HG02642 (cell line): ENCODE data around the gene YY1.
A peak's percentile ranks its signal among the peaks of the same experiment; 100 is the strongest.

Source experiments
- ATAC-seq: cut with Tn5 transposase; IDR thresholded peaks from one replicate; pipeline ENCODE4 v1.9.1; 2021; ENCODE audit warnings: mild to moderate bottlenecking; ENCODE audit not compliant: unreplicated experiment, poor library complexity

YY1 gene

DNA sequence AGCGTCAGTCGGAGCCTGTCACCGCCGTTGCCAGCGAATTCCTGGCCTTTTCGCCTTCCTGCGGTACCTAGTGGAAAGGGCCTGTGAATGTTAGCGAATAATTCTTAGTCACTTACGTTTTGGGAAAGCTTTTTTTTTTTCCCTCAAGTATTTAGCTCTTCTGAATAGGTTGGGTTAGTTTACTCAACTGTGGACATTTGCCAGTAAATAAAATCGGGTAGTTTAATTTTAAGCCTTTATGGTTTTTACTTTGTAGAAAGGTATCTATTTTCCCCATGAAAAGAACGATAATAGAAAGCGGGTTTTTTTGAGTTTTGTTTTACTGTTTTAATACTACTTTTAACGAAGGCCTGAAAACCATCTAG lies 1.7 kb downstream of the YY1 start:
- ATAC-seq: no peak

DNA sequence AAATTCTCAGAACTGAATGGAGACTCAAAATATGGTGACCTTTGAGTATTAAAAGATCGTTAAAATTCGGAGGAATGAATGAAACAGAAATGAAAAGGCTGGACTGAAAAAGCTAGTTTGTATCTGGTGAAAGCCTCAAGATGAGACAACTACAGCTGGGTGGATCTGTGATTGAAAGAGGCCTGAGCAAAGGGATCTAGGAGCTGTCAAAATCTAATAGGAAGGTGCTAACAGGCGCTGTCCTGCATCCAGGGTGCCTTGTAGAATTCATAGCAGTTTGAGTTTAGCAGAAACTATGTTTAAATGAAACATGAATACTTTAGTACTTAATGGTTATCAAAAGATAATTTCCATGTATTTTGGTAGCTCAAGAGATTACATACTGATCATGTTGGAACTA lies 2.3 kb downstream of the YY1 start:
- no peak for ATAC-seq

DNA sequence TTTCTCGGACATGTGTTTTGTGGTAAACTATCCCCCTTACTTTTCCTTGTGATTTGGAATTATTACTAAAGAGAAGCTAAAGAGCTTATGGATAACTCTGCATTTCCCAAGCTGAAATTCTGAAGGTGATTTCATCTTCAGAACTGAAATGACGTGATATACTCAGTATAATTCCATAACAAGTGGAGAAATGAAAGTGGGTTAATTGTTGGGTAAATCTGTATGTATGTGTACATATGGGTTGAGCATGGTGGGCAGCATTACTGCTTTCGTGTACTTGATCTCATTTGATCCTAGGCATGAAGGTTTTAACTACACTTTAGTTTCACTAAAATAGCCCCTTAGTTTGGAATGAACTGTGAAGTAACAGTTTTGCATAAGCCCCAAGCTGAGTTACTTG lies 4.1 kb downstream of the YY1 start:
- ATAC-seq: no peak

DNA sequence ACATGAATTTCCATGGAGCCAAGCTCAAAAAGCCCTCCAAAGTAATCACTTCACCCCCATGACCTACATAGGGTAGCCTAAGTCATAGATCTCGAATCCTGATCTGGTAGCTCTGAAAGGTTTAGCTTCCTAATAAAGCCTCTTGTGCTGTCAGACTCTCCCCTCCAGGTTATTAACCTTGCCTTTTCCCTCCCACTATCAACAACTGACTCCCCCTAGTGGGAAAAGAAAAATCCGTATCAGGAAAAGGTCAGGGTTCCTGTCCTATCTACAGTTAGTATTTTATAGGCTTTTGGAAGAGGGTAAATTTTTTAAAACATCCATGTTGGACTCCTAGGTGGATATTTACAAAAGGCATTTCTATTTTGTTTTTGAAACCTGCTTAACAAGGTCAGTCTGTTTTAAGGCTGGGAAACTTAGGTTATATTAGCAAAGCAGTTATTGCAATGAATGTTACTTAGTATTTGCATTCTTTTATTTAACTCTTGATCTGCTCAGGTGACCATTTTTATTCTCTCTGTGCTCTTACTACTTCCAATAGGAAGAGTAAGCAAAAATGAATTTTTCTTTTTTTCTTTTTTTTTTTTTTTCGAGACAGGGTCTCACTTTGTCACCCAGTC lies 8.0 kb downstream of the YY1 start:
- ATAC-seq: no peak

DNA sequence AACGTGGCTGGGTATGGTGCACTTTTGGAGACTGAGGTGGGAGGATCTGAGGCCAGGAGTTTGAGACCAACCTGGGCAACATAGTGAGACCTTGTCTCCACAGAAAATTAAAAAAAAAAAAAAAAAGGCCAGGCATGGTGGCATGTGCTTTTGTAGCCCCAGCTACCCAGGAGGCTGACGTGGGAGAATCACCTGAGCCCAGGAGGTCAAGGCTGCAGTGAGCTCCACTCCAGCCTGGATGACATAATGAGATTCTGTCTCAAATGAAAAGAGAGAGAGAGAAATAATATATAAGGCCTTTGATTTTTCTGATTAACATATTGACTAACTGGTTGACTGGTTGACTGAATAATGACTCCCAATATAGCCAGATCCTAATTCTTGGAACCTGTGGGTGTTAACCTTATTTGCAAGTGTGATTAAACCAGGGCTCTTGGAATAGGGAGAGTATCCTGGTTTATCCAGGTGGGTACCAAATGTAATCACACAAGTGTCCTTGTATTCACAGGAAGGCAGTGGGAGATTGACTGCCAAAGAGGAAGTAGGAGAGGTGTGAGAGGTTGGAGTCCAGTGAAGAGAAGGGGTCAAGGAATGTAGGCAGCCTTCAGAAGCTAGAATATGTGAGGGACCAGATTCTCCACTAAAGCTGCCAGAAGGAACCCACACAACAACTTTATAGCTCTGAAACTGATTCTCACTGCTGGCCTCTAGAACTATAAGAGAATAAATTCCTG lies 12.0 kb downstream of the YY1 start:
- ATAC-seq: no peak

DNA sequence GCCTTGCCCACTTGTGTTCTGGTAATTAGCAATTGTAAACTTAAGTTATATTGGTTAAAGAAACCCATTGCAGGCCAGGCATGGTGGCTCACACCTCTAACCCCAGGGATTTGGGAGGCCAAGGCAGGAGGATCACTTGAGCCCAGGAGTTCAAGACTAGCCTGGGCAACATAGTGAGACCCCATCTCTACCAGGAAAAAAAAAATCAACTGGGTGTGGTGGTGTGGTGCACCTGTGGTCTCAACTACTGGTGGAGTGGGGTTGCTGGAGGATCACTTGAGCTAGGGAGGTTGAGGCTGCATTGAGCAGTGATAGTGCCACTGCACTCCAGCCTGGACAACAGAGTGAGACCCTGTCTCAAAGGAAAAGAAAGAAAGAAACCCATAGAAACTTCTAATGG lies 13.7 kb downstream of the YY1 start:
- no peak for ATAC-seq

DNA sequence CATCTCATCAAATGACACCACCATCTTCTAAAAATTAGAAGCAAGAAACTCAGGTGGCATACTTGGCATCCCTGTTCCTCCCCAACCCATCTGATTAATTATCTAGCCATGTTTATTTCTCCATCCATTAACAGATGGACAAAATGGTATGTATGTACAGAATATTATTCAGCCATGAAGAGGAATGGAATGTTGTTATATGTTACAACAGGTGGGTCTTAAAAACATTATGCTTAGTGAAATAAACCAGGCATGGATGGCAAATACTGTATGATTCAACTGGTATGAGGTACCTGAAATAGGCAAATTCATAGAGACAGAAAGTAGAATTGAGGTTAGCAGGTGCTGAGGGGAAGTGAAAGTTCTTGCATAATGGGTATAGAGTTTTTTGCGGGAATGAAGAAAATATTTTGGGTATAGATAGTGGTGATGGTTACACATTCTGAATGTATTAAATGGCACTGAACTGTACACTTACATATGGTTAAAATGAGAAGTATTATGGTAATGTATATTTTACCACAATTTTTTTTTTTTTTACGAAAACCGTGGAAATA lies 17.5 kb downstream of the YY1 start:
- peak; percentile 62 for ATAC-seq

DNA sequence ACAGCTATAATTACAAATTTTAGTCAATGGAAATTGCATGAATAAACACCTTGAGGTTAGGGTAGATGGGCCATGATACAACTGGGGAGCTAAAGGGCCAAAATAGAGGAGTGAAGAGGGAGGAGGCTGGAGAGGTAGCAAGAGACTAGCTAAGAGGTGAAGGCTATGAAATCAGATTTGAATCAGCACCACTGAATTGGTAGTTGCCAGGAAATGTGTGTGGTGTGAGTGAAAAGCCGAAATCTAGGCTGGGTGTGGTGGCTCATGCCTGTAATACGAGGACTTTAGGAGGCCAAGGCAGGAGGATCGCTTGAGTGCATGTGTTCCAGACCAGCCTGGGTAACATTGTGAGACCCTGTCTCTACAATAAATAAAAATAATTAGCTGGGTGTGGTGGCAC lies 22.7 kb downstream of the YY1 start:
- no peak for ATAC-seq

DNA sequence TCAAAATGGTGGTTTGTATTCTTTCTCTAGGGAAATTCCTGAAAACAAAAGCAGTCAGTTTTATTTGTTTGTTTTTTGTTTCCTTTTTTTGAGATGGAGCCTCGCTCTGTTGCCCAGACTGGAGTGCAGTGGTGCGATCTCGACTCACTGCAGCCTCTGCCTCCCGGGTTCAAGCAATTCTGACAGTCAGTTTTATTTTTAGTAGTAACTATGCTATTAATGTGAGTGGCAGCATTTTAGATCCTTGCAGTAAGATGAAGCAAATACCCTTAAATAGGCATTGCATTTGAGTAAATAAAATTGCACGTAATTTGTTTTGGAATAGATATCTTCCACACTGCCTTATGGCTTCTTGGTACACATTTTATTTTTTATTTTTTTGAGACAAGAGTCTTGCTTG lies 23.6 kb downstream of the YY1 start:
- no peak for ATAC-seq

DNA sequence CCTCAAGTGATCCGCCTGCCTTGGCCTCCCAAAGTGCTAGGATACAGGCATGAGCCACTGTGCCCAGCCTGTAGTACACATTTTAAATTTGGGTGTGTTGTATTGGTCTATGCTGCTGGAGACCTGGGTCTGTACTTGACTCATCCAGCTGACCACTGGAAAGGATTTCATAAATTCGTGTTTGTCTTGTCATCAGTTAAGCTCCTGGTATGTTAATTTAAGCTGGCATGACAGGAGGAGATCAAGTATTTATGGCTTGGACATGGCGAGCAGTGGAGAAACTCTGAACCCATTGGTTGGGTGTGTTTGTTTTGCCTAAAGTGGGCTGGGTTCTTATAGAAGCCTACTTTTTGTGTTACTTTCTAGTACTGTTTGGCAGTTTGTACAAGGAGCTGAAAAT lies 24.2 kb downstream of the YY1 start:
- no peak for ATAC-seq

DNA sequence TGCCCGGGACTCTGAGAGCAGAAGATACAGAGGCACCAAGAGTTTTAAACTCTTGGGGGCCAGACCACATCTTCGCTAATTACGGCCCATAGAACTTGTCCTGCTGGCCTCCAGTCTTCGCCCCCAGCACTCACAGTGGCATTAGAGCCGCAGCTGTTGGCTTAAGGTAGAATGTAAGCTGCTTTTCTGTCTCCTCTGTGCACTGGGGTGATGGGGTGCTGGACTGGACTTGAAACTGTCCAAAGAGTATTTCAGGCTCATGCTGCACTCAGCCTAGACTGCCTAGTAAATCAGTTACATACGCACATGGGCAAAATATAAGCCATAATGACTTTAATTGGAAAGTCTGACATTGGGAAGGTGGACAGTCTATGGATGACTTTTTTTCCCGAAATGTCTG lies 29.0 kb downstream of the YY1 start:
- ATAC-seq: no peak

DNA sequence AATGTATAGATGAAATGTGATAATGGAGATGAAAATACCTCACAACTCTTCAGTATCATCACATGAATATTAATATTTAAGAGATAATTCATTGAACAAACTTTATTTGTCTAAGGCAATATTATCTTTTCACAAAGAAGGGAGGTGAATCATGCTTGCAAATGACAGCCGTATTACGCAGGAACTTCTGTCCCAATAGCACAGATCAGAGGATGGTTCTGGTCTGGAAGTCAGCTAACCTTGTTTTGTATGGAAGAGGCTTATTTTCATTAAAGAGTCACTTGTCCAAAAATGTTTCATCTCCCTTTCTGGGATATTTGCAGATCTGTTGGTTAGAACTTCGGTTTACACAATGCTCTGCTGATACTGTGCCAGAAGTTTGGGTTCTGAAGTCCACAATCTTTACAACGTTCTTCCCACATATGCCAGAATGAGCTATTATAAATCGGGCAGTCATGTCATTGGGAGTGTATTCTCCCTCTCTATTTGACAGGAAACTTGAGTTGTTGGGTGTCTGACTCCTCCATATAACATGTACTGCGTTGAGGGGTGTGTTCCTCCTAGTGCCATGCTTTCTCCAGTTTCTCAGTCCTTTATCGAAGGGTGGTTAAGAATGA lies 29.8 kb downstream of the YY1 start:
- no peak for ATAC-seq

DNA sequence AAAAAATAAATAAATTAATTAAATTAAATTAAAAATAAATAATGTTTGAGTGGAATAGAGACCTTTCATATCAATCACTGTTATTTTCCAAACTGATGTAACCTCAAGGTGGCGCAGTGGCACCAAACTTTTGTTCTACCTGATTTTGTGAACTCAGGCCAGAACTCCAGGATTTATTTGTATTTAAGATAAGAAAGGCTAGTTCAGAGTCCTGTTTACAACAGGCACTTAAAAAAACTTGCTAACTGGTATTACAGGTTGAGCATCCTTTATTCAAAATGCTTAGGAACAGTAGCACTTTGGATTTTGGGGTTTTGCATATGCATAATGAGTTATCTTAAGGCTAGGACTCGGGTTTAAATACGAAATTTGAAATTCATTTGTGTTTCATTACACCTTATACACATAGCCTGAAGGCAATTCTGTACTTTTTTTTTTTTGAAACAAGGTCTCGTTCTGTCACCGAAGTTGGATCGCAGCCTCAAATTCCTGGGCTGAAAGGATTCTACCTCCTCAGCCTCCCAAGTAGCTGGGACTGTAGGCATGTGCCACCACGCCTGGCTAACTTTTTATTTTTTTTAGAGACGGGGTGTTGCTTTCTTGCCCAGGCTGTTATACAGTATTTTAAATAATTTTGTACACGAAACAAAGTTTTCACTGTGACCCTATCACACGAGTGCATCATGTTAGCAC lies 32.4 kb downstream of the YY1 start:
- no peak for ATAC-seq

DNA sequence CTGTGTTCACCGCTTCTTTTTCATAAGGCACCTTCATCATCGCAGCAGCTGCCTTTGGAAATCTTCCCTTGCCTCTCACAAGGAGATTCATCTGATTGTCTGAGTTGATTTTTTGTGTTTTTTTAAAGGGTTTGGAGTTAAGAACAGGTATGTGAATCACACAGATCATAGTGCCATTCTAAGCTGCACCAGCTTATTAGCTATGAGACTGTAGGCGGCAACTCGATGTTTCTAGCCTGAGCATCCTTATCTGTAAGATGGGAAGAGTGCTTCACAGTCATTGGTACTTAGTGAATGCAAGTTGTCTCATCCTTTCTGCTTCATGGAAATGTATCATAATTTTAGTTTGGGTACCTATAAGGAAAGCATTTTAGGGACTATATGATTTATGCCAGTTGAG lies 35.3 kb downstream of the YY1 start:
- no peak for ATAC-seq

DNA sequence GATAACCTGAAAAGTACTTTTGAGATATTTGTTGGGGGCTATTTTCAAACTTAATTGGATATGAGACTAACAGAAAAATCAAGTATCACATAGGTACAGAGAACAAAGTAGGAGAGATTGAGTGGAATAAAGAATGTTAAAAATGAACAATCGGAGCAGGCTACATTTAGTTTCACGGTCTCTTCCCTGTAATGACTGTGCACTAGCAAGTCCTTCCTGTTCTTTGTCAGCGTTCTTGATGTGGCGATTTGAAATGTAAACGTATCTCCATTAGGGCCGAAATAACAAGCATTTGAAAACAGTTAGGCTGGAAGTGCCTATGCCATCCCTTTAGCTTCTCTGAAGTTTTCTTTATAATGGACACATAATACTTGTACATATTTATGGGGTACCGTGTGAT lies 36.3 kb downstream of the YY1 start:
- no peak for ATAC-seq

DNA sequence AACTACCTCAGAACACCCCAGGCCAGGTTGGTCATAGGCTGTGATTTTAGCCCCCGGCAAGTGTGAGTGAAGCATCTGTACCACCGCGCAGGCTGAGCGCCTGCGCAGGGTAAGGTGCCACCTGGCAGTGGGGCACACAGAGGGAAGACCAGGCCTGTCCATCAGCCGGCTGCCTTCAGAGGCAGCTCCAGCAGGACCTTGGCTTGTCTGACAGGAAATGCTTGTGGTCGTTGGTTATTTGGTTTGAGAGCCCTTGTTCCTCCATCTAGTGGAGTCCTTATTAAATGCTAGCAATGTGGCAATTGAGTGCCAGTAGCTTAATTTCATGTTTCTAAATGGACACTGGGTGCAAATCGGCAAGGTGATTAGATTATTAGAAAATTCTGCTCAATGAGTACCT lies 39.8 kb downstream of the YY1 start:
- peak; percentile 48 for ATAC-seq

DNA sequence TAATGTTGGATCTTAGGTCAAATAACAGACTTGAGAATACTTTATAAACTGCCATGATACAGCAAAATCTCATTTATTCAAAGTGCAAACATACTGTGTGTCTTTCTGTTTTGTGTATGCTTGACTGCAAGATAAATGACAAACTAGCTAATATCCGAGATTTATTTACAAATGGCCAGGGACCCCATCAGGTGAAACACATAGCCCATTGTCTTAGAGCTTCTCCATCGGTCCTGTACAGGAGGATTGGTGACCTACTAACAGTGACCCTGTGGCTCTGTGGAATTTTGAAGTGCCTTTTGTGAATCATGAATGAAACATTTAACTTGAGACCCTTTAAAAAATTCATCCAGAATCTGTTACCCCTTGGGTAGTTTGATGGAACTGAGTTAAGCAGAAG lies 40.2 kb downstream of the YY1 start:
- no peak for ATAC-seq

DNA sequence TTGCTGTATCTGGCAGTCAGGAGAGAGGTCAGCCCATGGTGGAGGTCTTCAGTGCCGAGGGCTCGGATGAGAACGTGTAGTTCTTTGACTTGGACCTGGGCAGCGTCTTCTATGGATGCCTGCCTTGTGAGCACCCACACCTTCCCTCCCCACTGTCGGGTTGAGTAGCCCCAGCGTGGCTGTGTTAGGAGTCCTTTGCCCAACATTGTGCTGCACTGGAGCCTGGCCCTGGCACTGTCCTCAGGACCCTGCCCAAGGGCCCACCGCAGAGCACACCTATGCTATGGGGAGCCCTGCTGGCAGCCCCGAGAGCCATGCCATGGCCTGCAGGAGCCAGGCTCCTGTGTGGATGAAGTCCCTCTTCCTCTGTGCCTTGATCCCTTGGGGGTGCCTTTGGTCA lies 40.6 kb downstream of the YY1 start:
- no peak for ATAC-seq

DNA sequence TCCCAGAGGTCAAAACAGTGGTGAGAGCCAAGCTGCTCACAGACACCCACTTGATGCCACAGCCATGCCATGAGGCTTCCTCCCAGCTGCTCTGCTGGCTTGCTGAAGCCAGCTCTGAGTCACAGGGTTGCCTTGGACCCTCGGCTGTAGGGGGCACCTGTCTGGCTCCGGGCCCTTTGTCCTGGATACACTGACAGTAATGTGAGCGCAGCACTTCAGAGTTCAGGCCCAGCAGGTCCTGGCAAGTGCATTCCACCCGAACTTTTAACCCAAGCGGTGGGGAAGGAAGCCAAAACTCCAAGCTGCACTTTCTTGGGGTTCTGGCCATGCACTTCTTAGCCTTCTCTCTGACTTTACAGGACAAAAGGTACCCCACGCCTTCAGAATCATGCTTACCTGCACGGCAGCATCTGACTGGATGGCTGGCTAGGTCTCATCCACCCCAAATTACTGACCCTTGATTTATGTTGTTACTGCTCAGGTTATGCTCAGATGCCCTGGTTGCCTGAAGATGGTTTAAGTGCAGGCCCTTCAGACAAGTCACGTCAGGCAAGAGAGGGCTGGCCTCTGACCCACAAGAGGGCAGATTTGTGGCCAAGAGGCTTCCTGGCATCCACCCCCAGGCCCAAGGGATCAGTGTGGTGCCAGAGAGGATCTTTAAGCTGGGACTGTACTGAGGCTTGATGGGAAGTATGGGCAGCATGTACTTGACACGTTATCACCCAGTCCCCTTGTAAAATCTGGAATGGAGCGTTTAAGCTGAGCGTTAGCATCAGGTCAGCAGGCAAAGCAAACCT lies 42.5 kb downstream of the YY1 start:
- no peak for ATAC-seq

DNA sequence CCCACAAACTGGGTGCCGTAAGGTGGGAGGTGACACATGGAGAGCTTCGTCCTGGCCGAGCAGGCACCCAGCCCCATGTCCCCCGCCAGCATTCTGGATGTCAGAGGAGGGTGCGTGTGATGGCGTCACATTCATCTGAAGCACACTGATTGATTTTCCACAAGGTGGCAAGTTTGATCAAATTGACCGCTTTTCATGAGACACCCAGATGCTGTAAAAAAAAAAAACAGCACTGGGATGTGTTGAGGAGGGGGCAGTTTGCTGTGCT lies 43.1 kb downstream of the YY1 start:
- ATAC-seq: no peak
